ENCODE measurements around the gene ABHD4. TPM values are rescaled to one million over a fixed set of nuclear protein-coding genes. Genes with fewer than 3 reads are reported as not detected.

Gene ABHD4
- 10 to 100 TPM; 17.5 to 41.1 (median 23.1) TPM for total RNA-seq

DNA sequence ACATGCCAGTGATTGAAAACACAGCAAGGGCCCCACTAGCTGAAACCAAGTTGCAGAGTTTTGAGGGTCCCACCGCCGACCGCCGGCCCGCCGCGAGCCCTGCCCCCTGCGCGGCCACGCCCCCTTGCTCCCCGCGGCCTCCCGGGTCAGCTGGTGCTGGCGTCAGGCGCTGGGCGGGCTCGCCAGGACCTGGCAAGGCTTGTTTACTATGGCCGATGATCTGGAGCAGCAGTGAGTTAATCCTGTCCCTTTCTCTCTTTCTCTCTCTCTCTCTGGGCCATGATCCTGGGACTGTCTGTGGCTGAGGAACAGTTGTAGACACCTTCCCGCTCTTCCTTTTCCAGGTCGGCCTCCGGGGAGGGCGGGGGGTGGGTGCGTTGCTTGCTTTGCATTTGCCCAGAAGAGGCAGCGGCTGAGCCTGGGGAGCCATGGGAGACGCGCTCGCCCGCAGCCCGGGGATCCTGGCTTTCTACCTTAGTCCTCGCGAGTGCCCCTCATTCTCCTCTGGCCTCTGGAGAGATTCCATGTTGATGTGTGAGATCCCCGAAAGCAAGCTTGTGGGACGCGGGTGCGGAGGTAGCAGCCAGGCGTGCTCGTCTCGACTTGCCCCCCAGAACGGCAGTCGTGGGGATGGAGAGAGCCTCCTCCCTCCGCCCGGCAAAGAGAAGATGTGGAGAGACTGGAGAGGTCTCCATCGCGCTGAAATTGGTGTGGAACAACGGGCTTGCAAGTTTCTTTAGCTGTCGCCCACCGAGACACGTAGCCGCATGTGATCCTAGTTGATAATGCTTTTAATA is at the start of gene ABHD4:
TSS of gene ABHD4 (plus strand) at position 202 of the 797 bp plus-strand sequence. CDS start at position 209, 7 bp downstream.
- Histone ChIP-seq H3K27ac (peak within 1 kb of the TSS; percentile 84 to 91 (median 90)), H3K4me3 (peak within 1 kb of the TSS; percentile 41 to 73 (median 66)), H3K27me3 (no peaks in the 10 kb centered on the region), H3K9me3 (no peaks in the 10 kb centered on the region), H3K36me3 (peaks cover 0 to 13% (median 4%) of the 10 kb centered on the region in 4 donors), H3K4me1 (peaks cover 6 to 38% (median 19%) of the 10 kb centered on the region in 4 donors)
- in situ Hi-C loops (cut with MboI; ENCODE audit: low pct_ligation_motif_present in 1 of 4, low pct_unique_long_range_greater_than_20kb in 1 of 4, low sequenced_read_pairs in 3 of 4) (loop anchor here in 1 of 4 donors (25.0 kb wide), 1 partner anchor 239 kb away; the partner anchor contains the start of genes MMP14 and MRPL52), intact Hi-C loops (cut with DNase I; ENCODE audit: low total_unique reads) (no loop called here)
- DNase-seq: peak; percentile 89
- WGBS, 2 donors (ENCODE audit: low coverage in 1 of 2): 0 to 1% methylated on average over 3 to 48 of the region's 49 CpGs
- TF ChIP-seq POLR2A (IDR thresholded peaks at IDR 0.05) (peak; percentile 90), EP300 (IDR thresholded peaks at IDR 0.05; ENCODE audit: low read depth) (no peak), POLR2AphosphoS5 (IDR thresholded peaks at IDR 0.05) (peak; percentile 91 to 94 (median 92))
- TF ChIP-seq, protein P1, sequence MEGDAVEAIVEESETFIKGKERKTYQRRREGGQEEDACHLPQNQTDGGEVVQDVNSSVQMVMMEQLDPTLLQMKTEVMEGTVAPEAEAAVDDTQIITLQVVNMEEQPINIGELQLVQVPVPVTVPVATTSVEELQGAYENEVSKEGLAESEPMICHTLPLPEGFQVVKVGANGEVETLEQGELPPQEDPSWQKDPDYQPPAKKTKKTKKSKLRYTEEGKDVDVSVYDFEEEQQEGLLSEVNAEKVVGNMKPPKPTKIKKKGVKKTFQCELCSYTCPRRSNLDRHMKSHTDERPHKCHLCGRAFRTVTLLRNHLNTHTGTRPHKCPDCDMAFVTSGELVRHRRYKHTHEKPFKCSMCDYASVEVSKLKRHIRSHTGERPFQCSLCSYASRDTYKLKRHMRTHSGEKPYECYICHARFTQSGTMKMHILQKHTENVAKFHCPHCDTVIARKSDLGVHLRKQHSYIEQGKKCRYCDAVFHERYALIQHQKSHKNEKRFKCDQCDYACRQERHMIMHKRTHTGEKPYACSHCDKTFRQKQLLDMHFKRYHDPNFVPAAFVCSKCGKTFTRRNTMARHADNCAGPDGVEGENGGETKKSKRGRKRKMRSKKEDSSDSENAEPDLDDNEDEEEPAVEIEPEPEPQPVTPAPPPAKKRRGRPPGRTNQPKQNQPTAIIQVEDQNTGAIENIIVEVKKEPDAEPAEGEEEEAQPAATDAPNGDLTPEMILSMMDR (IDR thresholded peaks at IDR 0.05): no peak

DNA sequence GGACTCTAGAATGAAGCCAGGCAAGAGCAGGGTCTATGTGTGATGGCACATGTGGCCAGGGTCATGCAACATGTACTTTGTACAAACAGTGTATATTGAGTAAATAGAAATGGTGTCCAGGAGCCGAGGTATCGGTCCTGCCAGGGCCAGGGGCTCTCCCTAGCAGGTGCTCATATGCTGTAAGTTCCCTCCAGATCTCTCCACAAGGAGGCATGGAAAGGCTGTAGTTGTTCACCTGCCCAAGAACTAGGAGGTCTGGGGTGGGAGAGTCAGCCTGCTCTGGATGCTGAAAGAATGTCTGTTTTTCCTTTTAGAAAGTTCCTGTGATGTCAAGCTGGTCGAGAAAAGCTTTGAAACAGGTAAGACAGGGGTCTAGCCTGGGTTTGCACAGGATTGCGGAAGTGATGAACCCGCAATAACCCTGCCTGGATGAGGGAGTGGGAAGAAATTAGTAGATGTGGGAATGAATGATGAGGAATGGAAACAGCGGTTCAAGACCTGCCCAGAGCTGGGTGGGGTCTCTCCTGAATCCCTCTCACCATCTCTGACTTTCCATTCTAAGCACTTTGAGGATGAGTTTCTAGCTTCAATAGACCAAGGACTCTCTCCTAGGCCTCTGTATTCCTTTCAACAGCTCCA is 48.7 kb upstream of the ABHD4 start:
- in situ Hi-C loops (cut with MboI; ENCODE audit: low pct_ligation_motif_present in 1 of 4, low pct_unique_long_range_greater_than_20kb in 1 of 4, low sequenced_read_pairs in 3 of 4) (no loop called here), intact Hi-C loops (cut with DNase I; ENCODE audit: low total_unique reads) (no loop called here)

DNA sequence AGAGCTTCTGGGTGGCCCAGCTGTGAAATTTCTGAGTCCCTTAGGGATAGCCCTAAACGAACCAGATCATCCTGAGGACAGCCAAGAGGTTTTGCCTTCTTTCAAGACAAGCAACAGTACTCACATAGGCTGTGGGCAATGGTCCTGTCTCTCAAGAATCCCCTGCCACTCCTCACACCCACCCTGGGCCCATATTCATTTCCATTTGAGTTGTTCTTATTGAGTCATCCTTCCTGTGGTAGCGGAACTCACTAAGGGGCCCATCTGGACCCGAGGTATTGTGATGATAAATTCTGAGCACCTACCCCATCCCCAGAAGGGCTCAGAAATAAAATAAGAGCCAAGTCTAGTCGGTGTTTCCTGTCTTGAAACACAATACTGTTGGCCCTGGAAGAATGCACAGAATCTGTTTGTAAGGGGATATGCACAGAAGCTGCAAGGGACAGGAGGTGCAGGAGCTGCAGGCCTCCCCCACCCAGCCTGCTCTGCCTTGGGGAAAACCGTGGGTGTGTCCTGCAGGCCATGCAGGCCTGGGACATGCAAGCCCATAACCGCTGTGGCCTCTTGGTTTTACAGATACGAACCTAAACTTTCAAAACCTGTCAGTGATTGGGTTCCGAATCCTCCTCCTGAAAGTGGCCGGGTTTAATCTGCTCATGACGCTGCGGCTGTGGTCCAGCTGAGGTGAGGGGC is 48.0 kb upstream of the ABHD4 start:
- intact Hi-C loops (cut with DNase I; ENCODE audit: low total_unique reads) (loop anchor here (2.0 to 10.0 kb wide), 3 partner anchors 35 to 305 kb away; partner anchors contain the start of gene MRPL52), in situ Hi-C loops (cut with MboI; ENCODE audit: low pct_ligation_motif_present in 1 of 4, low pct_unique_long_range_greater_than_20kb in 1 of 4, low sequenced_read_pairs in 3 of 4) (loop anchor here in 2 of 4 donors (25.0 kb wide), 2 partner anchors 163 to 312 kb away; partner anchors contain the start of gene LRP10 (in 2 of the 2))
- no peak for TF ChIP-seq POLR2A (IDR thresholded peaks at IDR 0.05)
- TF ChIP-seq, protein P1 (IDR thresholded peaks at IDR 0.05): no peak
- no peak for TF ChIP-seq POLR2AphosphoS5 (IDR thresholded peaks at IDR 0.05)
- no peak for TF ChIP-seq EP300 (IDR thresholded peaks at IDR 0.05; ENCODE audit: low read depth)
- H3K4me1 ChIP-seq: peaks cover 4 to 34% (median 15%) of the 10 kb centered on the region in 4 donors
- H3K27ac ChIP-seq: peak overlapping the region; percentile 32 to 59 (median 48)
- no peak overlapping the region for H3K4me3 ChIP-seq
- H3K36me3 ChIP-seq: no peaks in the 10 kb centered on the region
- 29 to 66% methylated on average over 2 to 11 of the region's 11 CpGs for WGBS, 2 donors (ENCODE audit: low coverage in 1 of 2)
- no peaks in the 10 kb centered on the region for H3K9me3 ChIP-seq
- no peak for DNase-seq
- no peaks in the 10 kb centered on the region for H3K27me3 ChIP-seq

More for the DNA sequence above, 48.7 kb upstream of the ABHD4 start:
- no peaks in the 10 kb centered on the region for H3K9me3 ChIP-seq
- peaks cover 4 to 34% (median 15%) of the 10 kb centered on the region in 4 donors for H3K4me1 ChIP-seq
- no peaks in the 10 kb centered on the region for H3K27me3 ChIP-seq
- H3K36me3 ChIP-seq: no peaks in the 10 kb centered on the region
- H3K4me3 ChIP-seq: no peak overlapping the region
- DNase-seq: no peak
- 76 to 83% methylated on average over 2 to 6 of the region's 6 CpGs for WGBS, 2 donors (ENCODE audit: low coverage in 1 of 2)
- no peak for TF ChIP-seq POLR2A (IDR thresholded peaks at IDR 0.05)
- TF ChIP-seq POLR2AphosphoS5 (IDR thresholded peaks at IDR 0.05): no peak
- no peak for TF ChIP-seq EP300 (IDR thresholded peaks at IDR 0.05; ENCODE audit: low read depth)
- TF ChIP-seq, protein P1 (IDR thresholded peaks at IDR 0.05): no peak
- H3K27ac ChIP-seq: peak overlapping the region; percentile 32 to 59 (median 48)

Data from transverse colon (tissue), 4 donors.